HG02973 (cell line): Measurements from ENCODE around the gene CSAD.

Experiments used
- ATAC-seq: cut with Tn5 transposase; IDR thresholded peaks from one replicate; pipeline ENCODE4 v1.9.1; 2021; ENCODE audit warnings: moderate library complexity; ENCODE audit not compliant: unreplicated experiment

The CSAD gene

GRCh38 chr12:53180220-53180930 is at the start of gene CSAD, which contains the start of gene ZNF740:
TSS of gene CSAD (minus strand) at chr12:53180925. CDS start at chr12:53173470, 7,455 bp downstream.
TSS of gene ZNF740 (plus strand) at chr12:53180722. CDS start at chr12:53181984, 1,262 bp downstream.
- ATAC-seq, result peak; percentile 87

GRCh38 chr12:53230108-53230845 is 49.6 kb upstream of the CSAD start:
- ATAC-seq, result no peak

GRCh38 chr12:53229454-53229853 is 48.7 kb upstream of the CSAD start:
- ATAC-seq, result no peak

- no peak for ATAC-seq
Measured at GRCh38 chr12:53227836-53228235, 47.1 kb upstream of the CSAD start.

GRCh38 chr12:53227341-53227740 is 46.6 kb upstream of the CSAD start:
- ATAC-seq, result no peak

GRCh38 chr12:53226815-53227214 is 46.1 kb upstream of the CSAD start:
- ATAC-seq, result no peak

GRCh38 chr12:53225635-53226424 is 45.1 kb upstream of the CSAD start:
- no peak for ATAC-seq

GRCh38 chr12:53224897-53225634 is 44.3 kb upstream of the CSAD start:
- no peak for ATAC-seq

- no peak for ATAC-seq
Measured at GRCh38 chr12:53224061-53224896, 43.6 kb upstream of the CSAD start.

GRCh38 chr12:53223389-53224060 is 42.8 kb upstream of the CSAD start:
- ATAC-seq, result no peak

- ATAC-seq, result no peak
Measured at GRCh38 chr12:53222806-53223261, 42.1 kb upstream of the CSAD start.

GRCh38 chr12:53222170-53222721 is 41.5 kb upstream of the CSAD start:
- no peak for ATAC-seq

- ATAC-seq, result peak; percentile 17
Measured at GRCh38 chr12:53221203-53222080, 40.7 kb upstream of the CSAD start.

- ATAC-seq, result peak; percentile 40
Measured at GRCh38 chr12:53220694-53221202, 40.0 kb upstream of the CSAD start.

GRCh38 chr12:53219956-53220693 is 39.4 kb upstream of the CSAD start:
- ATAC-seq, result peak; percentile 30

GRCh38 chr12:53219292-53219955 is 38.7 kb upstream of the CSAD start:
- peak; percentile 7 for ATAC-seq
